Astrocyte of the hippocampus (primary cell): ENCODE measurements around the gene ADAT3.
A peak's percentile ranks its signal among the peaks of the same experiment; 100 is the strongest.

ENCODE experiments used
- DNase-seq: peaks from one replicate; pipeline ENCODE4 v3.0.0; 2011; ENCODE audit warnings: low read depth, low spot score

The ADAT3 gene

DNA sequence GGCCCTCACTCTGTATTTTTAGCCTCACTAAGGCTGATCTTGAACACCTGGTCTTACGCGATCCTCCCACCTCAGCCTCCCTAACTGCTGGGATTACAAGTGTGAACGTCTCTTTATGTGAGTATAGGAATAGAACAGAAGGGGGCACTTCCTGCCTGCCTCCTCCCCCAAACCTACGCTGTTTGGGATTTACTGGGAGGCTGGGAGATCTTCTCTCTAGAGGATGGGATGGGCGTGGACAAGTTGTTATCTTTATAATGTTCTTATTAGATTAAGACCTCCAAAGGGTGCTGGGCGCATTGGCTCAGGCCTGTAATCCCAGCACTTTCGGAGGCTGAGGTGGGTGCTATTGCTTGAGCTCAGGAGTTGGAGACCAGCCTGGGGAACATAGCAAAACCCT is 32.9 kb downstream of the ADAT3 start:
- no peak for DNase-seq

DNA sequence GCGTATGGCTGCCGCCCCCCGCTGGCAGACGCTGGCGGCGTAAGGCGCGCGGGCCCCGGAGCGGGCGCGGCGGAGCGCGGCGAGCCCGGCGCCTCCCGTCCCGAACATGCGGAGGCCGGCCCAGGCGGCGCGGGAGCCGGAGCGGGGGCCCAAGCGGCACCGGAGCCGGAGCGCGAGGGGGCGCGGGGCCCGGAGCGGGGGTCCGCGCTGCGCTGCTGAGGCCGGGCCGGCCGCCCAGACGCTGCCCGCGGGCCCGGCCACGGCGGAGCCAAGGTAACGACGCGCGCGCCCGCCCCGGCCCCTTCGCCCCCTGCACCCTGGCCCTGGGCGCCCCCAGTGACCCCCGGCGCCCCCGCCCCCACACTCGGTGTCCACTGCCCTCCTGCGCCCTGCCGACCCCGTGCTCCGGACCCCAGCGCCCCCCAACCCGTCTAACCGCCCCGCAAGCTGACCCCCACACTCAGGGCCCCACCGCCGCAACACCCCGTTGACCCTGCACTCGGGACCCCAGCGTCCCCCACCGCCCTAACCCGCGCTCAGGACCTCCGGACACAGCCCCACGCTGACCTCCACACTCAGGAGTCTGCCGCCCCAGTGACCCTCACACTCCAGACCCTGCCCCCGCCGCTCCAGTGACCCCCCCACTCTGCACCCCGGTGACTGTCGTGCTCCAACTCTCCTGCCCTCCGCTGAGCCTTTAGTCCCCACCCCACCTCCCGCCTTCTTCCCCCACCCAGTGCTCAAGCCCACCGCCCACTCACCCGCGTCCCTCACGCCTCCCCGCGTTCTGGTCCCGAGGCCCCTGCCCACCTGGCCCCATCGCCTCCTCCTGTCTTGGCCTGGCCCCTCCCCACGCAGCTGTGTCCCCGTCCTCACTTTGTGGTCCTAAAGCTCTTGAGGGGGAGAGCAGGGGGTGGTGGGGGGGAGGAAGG is 36.2 kb downstream of the ADAT3 start, which contains the start of gene CSNK1G2:
CSNK1G2 (plus strand) TSS at position 27 of the 932 bp plus-strand sequence. CDS start 28,601 bp downstream, outside the sequence.
- no peak for DNase-seq

DNA sequence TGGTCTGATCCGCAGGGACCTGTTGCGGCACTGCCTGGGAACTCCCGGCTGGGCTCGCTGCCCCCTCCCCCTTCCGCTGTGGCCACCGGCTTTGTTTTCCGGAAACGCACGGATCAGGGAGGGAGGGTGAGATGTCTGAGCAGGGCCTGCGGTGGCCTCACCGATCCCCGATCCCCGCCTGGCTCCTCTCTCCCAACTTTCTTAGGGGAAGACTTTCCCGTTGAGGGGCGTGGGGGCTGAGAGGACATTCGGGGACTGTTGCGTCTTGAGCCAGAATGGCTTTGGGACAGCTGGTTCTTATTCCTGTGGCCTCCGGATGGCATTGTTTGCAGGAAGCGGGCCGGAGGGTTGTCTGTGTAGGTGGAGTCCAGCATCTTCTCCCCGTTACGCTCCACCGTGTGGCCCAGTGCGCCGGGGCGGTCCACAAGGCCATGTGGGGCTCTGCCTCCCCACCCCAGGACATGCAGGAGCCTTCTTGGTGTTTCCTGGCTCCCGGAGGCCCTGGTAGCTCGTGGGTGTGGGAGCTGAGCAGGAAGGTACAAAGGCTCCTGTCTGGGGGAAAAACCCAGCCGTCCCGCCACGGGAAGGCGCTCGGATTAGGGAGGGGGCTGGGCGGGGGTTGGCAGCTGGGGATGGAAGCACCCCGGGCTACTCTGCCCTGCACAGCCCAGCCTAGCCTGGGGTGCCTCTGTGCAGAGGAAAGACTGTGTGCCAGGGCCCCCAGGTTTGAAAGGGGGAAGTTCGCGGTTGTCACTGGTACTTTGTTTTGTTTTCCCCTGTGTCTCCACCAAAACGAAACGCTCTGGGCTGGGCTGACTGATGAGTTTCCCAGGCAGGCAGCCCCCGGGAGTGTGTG is 37.1 kb downstream of the ADAT3 start:
- DNase-seq = peak; percentile 86

DNA sequence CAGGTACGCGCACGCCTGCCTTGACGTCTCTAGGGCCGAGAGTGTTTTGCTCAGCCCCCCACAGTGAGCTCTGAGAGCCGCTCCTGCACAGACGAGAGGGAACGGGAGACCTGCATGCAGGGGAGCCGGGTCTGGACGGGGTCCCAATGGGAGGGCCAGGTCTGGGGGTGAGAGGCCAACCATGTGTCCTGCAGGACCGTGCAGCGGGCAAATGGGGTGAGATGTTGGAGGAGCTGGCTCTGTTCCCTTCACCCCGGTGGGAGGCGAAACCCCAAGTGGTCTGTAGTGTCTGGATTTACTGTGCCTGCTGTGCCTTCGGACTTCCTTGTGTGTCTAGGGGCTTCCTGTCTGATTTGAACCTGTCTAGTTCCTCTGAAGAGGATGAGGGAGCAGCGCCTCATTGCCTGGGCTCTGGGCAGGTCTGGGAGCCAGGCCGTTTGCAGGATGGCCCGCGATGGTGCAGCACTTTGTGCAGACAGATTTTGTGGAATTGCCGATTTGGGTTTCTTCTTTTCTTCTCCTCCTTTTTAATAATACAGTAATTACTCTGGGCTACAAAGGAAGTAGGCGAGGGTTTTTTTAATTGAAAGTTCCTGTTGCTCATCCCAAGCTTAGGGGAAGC is 37.8 kb downstream of the ADAT3 start:
- peak; percentile 41 for DNase-seq

DNA sequence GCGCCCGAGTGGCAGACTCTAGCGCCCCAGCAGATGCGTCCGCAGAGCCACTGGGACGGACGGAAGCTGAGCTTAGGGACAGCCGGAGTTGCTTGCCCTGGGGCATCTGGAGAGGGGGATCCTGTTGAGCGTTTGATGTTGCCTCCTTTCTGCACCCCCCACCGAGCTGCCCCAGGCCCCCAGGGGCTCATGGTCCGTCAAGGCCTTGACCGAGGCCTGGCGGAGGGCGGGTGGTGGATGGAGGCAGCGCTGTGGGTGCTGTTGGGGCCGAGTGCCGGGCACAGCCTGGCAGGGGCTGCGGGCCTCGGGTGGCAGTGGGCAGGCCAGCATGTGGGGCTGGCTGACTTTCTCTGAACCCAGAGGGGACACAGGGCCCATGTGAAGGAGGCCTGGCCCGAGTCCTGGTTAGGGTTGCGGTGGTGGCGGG is 38.5 kb downstream of the ADAT3 start:
- no peak for DNase-seq

DNA sequence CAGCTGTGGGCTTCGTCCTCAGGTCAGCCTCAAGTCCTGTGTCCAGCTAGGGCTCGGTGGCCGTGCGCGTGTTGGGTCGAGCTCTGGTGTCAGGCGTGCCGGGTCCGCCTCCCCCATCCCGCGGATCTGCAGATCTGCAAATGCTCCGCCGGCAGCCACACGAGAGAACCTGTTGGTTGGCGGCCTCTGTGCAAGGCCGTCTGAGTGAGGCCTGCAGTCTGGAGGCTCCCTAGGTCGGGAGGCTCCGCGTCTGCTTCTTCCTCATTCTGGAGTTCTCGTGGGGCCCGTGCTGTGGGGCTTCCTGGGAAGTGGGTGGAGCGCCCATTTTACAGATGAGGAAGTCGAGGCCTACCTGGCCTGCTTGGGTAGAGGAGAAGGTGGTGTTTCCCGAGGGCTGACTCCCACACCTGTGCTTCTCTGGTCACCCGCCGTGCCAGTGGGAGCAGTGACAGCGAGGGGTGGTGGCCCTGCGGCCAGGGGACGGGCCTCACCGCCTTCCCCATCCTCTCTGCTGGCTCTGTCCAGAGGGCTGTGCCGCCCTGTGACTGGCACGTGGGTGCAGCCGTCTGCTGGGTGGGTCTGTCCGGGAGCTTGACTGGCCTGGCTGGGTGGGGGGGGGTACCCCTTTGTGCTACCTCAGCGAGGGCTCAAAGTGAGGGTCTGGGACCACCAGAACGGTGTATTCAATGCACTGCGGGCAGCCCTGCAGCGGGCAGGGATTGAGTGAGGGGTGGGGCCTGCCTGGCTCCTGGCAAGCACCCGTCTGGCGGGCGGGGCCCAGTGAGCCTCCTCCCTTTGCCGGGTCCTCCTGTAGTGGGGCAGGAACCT is 39.1 kb downstream of the ADAT3 start:
- no peak for DNase-seq

DNA sequence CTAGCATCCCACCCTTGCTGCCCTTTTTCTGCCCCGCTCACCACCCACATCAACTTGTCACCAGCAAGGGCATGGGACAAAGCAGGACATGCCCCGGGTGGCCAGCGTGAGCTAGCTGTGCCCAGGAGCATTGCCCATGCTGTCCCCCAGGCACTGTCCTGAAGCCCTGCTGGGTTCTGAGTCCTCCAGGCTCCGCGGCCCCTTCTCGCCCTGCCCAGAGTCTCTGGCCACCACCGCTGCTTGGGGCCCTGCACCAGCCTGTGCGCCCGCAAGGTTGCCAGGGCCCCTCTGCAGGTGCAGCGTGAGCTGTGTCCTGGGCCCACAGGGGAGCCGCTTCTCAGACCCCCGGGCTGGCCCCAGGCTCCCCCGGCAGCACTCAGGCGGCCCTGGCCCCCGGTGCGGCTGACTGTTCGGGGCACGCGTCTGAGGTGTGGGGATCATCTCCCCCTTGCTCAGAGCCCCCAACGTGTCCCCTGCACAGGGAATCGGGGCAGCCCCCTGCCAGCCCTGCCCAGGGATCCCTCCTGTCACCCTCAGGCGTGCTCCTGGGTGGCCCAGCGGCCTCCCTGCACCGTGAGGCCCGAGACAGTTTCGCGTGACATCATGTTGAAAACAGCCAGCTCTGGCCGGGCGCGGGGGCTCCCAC is 39.8 kb downstream of the ADAT3 start:
- DNase-seq = no peak

DNA sequence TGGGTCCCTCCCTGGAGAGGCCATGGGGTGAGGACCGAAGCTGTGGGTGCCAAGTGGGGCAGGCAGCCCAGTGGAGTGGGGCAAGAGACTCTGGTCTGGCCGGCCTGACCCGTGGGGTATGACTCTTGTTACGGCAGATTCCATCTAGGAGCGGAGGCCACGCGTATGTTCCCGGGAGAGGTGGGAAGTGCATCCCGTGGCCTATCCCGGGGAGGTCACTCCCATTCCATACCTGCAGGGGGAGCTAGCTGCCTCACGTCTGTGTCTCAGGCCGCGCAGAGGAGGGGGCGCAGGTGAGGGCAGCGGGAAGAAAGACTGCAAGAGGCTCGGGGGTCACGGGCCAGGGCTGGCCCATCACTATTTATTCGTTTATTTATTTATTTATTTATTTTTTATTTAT is 40.7 kb downstream of the ADAT3 start:
- peak; percentile 38 for DNase-seq

DNA sequence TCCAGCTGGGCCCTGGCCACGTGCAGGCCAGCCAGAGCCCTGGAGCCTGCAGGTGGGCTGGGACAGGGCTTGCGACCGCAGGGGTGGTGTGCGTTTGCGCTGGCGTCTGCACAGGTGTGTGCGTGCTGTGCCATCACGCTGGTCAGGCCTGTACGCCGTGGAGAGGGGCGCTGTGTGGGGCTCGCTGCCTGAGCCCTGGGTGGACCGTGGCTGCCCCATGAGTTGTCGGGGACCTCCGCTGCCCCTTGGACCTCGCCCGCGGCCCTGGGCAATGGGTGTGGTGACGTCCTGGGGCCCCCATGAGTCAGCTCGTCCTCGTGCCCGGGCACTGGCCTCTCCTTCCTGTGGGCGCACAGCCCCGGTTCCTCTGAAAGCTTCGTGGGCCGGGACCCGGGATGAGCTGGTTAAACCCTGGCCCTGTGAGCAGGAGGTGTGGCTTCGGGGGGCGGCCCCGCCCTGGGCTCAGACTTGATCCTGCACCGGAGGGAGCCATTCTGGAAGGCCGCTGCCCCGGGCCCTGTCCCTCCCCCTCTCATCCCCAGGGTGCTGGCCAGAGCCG is 42.5 kb downstream of the ADAT3 start:
- no peak for DNase-seq

DNA sequence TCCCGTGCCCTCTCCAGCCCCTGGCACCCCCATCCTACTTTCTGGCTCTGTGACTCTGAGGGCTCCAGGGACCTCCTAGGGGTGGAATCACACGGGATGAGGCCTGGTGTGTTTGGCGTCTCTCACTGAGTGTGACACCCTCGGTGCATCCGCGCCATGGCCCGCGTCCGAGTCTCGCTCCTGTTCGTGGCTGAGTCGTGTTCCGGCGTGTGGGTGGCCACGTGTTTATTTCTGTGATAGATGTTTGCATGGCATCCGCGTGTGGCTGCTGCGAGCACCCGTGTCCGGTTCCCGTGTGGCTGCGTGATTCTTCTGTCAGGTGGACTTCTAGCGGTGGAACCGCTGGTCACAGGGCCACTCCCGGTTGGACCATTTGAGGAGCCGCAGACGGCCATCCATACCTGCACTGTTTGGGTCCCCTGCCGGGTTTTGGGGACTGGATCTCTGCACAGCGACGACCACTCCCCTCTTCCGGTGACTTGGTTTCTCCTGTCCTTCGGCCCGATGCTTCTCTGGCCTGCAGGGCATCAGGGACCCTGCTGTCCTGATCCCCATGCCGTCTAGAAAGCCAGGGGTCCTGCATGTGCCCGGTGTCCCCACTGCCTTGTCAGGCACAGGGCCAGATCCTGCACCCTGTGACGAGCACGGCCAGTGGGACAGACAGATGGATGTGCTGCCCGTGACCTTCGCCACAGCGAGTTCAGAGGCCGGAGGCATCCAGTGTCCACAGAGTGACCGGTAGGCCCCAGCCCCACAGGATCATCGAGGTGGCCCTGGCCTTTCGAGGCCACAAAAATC is 44.3 kb downstream of the ADAT3 start:
- DNase-seq = no peak

DNA sequence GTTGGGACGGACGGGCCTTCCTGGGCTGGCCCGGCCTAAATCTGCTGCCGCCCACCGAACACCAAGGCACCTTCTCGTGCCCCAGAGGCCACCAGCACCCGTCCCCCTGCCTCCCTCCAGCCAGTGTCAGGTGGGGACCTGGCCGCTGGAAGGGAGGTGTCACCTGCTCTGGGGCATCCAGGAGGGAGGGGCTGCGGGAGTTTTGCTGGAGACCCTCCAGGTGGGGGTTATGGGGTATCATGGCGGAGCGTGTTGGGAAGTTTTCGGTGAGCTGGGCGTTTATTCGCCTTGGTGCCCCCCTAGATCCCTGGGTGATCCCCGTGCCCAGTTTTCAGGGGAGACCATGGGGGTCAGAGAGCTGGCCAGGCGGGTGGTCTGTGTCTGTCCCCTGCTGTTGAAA is 45.4 kb downstream of the ADAT3 start:
- DNase-seq = no peak

DNA sequence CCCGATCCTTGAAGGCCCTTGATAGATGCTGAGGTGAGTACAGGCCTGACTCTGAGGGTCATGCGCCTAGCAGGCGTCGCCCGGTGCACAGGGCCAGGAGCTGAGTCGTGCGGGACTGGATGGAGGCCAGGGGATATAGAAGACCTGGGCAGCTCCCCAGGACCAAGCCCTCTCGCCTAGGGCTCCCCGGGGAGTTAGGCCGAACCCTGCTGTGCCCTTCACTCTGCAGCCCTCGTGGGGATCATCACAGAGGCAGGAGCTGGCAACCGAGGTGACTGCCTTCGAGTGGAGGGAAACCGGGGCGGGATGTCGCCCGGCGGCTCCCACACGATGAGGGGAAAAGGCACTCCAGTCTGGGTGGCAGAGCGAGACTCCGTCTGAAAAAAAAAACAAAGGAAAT is 47.4 kb downstream of the ADAT3 start:
- no peak for DNase-seq

DNA sequence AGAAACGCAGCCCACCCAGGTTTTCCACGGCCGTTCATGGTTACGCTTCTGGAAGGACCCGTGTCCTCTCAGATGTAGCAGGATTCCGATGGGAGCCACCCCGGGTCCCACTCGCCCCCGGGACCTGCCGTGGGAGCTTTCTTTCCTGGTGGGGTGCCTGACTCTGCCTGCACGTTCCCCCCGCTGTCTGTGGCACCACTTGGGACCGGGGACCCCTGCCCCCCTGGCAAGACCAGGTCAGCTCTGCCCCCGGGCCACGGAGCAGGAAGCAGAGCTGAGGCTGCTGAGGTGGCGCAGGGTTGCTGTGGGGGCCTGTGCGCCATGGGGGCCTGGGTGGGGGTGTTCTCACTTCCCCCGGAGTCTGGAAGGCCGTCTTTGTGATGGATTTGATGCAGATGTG is 47.8 kb downstream of the ADAT3 start:
- no peak for DNase-seq

DNA sequence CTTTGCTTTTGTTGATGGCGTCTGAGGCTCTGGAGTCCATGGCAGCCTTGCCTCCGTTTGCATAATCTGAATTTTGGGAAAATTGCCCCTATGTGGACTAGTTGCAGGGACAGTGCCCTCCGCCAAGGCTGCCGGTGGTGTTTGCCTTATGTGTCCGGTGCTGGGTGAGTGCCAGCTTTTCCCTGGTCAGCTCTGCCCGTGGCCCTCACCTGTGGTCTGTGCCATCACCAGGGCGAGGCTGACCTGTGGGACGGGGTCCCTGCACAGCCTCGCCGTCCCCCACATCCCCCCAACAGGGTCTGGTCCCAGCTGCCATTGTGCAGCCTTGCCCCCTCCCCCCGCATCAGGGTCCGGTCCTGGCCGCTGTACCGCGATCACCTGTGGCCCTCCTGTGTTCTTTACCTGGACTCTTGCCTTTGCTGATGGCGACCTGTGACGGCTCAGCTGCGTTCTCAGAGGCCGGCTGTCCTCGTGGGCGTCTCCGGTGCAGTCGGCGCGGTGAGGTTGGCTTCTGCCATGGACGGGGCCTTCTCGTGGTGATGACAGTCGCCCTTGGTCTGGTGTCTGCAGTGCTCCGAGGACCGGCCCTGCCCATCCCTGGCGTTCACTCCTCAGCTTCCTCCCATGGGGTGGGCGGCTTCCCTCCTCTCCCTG is 48.4 kb downstream of the ADAT3 start:
- DNase-seq = no peak

DNA sequence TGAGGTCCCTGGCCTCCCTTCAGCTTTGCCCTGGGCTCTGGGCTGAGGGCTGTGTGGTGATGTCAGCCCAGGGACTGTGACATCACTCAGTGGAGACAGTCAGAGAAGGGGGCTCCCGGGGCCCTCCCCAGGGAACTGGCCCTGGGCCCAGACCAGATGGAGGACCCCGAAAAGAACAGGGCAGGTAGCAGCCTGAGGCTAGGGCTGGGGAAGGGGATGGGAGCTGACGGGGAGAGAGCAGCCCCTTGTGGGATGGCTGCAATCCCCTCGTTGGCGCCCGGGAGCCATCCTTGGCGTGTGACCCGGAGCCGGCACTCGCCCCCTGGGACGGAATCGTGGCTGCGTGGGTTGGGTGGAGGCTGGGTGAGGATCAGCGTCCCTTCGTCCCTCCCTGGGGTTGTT is 49.3 kb downstream of the ADAT3 start:
- DNase-seq = no peak

DNA sequence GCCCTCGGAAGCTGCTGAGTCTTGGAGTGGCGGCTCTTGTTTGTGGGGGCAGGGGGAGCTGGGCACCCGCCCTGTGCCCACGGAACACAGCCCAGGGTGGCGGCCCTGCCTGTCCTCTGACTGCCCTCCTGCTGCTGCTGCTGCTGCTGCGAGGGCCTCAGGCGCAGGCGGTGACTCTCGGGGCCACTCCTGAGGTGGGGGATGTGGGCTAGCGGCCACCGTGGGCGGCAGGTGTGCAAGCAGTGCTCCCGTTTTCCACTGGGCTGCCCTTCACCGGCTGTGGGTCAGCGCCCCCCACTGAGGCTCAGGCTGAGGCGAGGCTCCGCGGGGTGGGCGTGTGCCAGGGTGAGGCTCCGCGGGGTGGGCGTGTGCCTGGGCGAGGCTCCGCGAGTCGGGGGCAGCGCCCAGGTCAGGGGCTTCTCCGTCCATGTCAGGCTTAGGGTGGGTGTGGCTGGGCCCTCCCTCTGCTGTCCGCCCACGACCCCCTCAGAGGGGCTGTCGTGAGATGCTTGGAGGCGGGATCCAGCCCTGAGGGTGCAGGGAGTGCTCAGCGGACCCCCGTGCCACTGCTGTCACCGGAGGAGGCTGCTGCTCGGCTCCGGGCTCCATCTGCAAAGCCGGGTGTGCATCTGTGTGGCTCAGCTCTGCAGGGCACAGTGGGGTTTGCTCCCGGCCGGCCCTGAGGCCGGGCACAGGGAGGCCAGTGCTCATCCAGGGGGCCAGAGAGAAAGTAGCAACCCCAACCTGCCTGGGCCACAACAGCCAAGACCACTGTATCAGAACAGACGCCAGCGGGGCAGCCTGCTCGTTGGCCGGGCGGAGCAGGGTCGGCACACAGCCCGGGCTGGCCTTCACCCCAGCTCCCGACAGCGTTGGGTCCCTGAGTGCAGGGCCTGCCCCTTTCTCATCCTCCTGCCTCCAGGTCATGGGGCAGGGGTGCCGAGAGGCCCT is 50.2 kb downstream of the ADAT3 start:
- no peak for DNase-seq

DNA sequence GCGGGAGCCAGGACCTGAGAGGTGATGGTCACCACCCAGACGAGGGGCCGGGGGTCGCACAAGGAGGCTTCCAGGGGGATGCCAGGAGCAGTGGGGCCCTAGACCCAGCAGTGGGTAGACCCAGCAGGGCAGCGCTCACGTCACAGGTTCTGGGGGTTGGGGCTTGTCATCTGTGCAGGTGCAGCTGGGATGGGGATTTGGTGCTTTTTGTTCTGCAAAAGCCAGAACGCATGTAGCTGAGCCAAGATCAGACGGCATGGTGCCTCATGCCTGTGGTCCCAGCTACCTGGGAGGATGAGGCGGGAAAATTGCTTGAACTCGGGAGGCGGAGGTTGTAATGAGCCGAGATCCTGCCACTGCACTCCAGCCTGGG is 50.9 kb downstream of the ADAT3 start:
- DNase-seq = no peak
